OCI-LY7 (cell line): Measurements from ENCODE around the gene MEGF8.

Experiments
- CTCF ChIP-seq: fragments of 200-600 bp; sonication (generic); conservative IDR thresholded peaks from 2 replicates; pipeline ENCODE4 v1.5.1; 2014; ENCODE audit warnings: mild to moderate bottlenecking, antibody characterized with exemption, low read length, moderate library complexity, mixed read lengths
- EZH2phosphoT487 ChIP-seq: fragments of 200-600 bp; sonication (generic); IDR thresholded peaks from 2 replicates; pipeline ENCODE4 v1.6.1; 2018; ENCODE audit warnings: low read depth, borderline replicate concordance, mild to moderate bottlenecking, mixed run types, antibody characterized with exemption, low read length, moderate library complexity, mixed read lengths

GRCh38 chr19:42388851-42389489 lies 63.5 kb downstream of the MEGF8 start:
- no peak for TF ChIP-seq CTCF
- no peak for TF ChIP-seq EZH2phosphoT487
